GM10266 (cell line): Measurements from ENCODE around the gene AIFM3.

ENCODE experiments used
- DNase-seq: peaks from one replicate; pipeline ENCODE4 v3.0.0; 2012; ENCODE audit errors: extremely low spot score
- TF ChIP-seq, protein P1 (sequence below): IDR thresholded peaks from 2 replicates; pipeline ENCODE4 v1.5.1; 2012; ENCODE audit warnings: mild to moderate bottlenecking, low read depth; ENCODE audit not compliant: control insufficient read depth, insufficient read depth; ENCODE audit errors: missing control alignments

AIFM3 gene

DNA sequence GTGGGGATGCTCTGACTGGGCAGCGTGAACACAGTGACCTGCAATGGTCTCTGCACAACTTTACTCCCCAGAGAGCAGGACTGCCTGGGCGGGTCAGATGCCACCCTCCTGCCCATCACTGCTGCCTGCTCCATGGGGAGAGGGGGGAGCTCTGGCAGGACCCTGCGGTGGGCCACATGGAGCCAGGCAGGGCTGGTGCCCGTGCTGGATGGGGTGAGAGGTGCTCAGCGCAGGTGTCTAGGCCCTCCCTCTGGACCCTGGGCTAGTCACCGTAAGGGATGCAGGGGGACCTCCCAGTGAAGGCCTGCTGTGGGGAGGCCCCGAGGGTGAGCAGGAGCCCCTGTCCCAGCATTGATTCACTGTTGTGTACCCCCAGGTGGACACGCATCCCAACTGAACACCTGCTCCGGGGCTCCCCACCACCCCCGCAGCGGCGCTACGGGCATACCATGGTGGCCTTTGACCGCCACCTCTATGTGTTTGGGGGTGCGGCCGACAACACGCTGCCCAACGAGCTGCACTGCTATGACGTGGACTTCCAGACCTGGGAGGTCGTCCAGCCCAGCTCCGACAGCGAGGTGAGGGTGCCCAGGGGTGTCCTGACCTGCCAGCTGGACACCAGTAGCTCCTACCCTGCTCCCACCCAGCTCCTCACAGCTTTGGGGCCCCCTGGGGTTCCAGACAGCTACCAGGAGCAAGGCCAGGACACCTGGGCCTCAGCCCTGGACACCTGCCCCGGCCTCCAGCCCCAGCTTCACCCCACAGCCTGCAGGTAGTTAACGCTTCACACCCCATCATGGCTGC, 24.4 kb downstream of the AIFM3 start:
- TF ChIP-seq, protein P1, sequence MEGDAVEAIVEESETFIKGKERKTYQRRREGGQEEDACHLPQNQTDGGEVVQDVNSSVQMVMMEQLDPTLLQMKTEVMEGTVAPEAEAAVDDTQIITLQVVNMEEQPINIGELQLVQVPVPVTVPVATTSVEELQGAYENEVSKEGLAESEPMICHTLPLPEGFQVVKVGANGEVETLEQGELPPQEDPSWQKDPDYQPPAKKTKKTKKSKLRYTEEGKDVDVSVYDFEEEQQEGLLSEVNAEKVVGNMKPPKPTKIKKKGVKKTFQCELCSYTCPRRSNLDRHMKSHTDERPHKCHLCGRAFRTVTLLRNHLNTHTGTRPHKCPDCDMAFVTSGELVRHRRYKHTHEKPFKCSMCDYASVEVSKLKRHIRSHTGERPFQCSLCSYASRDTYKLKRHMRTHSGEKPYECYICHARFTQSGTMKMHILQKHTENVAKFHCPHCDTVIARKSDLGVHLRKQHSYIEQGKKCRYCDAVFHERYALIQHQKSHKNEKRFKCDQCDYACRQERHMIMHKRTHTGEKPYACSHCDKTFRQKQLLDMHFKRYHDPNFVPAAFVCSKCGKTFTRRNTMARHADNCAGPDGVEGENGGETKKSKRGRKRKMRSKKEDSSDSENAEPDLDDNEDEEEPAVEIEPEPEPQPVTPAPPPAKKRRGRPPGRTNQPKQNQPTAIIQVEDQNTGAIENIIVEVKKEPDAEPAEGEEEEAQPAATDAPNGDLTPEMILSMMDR = no peak
- DNase-seq = no peak

DNA sequence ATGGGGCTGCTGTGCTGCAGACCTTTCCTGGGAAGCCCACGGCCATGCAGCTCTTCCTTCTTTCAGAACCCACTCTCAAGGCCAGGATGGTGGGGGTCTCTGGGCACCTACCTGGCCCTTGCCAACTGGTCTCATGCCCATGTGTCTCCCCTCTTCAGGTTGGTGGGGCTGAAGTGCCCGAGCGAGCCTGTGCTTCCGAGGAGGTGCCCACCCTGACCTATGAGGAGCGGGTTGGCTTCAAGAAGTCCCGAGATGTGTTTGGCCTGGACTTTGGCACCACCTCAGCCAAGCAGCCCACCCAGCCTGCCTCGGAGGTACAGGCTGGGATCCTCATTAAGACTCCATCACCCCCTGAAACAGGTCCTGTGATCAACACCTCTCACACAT, 25.0 kb downstream of the AIFM3 start:
- no peak for DNase-seq
- TF ChIP-seq, protein P1 = no peak

DNA sequence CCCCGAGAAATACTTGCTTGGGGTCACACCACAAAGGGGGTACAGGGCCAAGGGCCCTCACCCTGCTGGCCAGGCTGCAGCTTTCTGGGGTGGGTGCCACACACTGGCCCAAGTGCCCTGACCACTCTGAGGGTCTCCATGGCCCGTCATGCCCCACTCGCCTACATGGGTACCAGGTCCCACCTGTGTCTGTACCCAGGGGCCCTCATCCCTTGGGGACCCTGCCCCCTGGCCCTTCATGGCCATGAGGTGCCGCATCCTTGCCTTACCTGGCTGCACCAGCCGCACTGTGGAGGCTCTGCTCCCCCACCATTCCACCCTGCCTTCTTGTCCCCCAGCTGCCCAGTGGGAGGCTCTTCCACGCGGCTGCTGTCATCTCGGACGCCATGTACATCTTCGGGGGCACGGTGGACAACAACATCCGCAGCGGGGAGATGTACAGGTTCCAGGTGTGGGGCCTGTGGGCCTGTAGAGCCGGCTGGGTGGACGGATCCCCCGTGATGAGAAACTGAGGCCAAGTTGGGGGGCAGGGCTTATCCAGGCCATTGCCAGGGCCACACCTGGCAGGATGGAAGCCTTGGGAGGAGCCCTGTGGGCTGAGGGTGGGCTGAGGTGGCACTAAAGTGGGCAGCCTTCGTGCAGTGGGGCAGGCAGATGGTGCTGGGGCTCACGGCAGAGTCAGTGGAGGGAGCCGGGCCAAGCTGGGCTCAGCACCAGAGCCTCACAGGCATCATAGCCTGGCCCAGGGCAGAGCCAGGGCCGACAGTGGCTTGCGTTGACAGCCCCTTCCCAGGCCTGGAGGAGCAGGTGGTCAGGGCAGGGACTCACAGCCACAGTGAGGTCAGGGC, 25.6 kb downstream of the AIFM3 start:
- TF ChIP-seq, protein P1 = no peak
- no peak for DNase-seq

DNA sequence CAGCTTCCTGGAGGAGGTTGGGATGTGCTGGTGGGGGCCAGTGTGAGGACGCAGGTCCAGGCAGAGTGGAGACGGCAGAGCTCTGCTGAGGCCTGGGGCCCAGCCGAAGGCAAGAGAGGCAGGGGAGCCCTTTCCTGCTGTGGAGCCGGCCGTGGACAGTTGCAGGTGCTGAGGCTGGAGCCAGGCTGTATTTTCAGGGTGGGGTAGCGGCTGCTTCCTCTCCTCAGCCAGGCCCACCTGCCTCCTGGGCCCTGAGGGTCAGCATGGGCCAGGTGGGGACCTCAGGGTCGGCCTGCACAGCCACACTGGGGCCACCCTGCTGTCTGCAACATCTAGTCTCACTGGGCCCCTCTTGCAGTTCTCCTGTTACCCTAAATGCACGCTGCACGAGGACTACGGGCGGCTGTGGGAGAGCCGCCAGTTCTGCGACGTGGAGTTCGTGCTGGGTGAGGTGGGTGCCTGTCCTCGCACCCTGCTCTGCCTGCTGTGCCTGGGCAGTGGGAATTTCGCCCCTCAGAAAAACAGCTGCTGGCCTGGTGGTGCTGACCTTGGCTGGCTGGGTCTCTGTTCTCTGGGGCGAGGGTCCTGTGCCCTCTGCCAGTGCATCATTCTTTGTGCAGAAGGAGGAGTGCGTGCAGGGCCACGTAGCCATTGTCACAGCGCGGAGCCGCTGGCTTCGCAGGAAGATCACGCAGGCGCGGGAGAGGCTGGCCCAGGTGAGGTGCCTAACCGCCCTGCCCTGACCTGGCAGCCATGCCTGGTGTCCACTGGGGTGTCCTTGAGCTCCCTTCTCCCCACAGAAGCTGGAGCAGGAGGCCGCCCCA, 26.5 kb downstream of the AIFM3 start:
- DNase-seq = no peak
- TF ChIP-seq, protein P1 = no peak

DNA sequence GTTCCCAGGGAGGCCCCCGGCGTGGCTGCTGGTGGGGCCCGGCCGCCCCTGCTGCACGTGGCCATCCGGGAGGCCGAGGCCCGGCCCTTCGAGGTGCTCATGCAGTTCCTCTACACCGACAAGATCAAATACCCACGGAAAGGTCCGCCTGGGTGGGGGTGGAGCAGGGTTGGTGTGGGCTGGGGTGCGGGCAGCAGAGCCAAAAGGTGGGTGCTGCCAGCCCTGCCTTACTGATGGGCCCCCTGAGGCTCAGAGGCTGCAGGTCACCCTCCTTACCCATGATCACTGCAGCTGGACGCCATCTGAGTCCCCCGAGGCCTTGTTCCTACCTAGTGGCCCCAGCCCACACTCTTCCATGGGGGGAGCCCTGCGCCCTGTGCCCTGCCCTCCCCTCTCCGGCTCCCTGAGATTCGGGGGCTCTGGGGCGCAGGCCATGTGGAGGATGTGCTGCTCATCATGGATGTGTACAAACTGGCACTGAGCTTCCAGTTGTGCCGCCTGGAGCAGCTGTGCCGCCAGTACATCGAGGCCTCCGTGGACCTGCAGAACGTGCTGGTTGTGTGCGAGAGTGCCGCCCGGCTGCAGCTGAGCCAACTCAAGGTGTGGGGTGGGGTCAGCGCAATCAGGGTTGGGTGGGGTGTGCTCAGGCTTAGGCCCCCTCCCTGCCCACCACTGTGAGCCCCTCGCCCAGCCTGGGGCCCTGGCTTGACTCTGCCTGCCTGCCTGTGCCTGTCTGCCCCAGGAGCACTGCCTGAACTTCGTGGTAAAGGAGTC, 27.3 kb downstream of the AIFM3 start:
- no peak for DNase-seq
- TF ChIP-seq, protein P1 = no peak

DNA sequence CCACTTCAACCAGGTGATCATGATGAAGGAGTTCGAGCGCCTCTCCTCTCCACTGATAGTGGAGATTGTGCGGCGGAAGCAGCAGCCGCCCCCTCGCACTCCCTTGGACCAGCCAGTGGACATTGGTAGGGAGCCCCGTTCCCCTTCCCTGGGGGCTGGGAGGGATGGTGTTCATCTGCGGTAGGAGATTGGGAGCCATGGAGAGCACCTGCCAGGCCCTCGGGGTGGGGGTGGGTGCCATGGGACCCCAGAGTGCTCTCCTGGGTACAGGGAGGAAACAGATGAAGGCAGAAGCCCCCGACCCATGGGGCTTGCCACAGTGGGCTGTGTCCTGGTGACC, 27.8 kb downstream of the AIFM3 start:
- no peak for DNase-seq
- TF ChIP-seq, protein P1 = no peak
